ENCODE results near the gene ENAM.

ENAM gene

DNA sequence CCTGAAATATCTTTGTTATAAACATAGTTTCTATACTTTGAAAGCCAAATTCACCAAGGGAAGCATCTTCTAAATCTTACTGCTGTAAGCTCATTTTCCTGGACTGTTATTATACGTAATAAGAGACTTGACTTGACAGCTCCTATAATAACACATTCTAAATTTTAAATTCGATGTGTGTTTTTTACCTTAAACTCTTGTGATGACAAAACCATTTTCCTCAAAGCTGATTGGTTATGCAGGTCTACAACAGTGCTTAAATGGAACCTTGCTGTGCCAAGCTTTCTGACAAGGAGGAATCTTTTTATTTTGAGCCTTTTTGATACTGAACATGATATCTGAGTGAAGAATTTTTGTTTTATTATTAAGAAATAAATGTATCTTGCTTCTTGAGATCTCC lies at the start of gene ENAM:
ENAM (plus strand) TSS at position 301 of the 400 bp plus-strand sequence. CDS start 757 bp downstream, outside the sequence.
- no peak for DNase-seq

DNA sequence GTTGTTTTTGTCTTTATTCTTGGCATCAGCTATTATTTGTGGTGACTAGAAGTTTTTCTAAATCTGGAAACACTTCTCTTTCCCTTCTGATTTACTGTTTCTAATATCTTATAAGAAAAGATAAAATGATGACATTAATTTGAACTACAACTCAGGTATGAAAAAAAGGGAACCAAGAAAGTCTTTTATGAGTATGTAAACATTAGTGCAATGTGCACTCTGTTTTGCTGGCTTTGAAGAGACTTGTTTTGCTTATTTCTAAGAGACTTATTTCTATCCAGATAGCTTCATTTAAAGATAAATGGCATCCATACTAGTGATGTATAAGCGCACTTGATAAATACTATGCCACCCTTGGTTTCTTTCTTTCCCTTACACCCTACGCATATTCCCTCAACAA lies 46.6 kb upstream of the ENAM start:
- DNase-seq: no peak

DNA sequence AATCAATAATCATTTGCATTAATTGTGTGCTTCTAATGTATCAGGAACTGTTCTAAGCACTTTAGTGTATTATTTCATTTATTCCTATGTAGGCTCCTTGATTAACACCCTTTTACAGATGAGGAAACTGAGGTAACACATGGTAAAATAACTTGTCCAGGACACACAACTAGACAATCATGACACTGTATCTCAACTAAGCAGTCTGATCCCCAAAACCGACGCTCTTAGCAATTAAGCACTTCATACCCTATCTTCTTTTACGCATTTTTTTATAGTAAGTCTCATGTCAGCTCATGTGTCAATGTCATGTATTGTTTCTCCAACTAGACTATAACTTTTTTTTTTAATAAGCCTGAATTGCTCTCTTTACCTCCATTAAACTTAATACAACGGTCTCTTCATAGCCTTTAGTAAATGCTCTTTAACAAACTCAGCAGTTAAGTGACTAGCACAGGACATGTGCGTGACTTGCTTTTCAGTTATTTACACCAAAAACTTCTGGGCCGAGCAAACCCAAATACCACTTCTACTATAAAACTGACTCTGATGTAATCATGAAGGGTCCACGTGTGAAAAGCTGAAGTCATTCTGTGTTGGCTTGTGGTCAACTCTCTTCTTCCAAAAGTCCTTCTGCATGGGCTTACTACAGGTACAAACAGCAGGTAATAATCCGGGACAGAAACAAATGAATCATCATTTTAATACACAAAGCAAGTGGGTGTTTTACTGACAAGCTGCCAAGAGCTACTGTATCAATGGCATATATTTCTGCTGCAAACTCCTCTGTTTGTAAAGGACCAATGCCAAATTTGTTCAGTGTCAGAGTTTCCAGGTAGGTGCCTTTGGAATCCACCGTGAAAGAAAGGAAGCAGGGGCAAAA lies 44.4 kb upstream of the ENAM start:
- DNase-seq: no peak

GRCh38 chr4:70586841-70587240 lies 41.7 kb upstream of the ENAM start:
- no peak for DNase-seq

- no peak for DNase-seq
Measured at GRCh38 chr4:70589785-70590184, 38.8 kb upstream of the ENAM start.

DNA sequence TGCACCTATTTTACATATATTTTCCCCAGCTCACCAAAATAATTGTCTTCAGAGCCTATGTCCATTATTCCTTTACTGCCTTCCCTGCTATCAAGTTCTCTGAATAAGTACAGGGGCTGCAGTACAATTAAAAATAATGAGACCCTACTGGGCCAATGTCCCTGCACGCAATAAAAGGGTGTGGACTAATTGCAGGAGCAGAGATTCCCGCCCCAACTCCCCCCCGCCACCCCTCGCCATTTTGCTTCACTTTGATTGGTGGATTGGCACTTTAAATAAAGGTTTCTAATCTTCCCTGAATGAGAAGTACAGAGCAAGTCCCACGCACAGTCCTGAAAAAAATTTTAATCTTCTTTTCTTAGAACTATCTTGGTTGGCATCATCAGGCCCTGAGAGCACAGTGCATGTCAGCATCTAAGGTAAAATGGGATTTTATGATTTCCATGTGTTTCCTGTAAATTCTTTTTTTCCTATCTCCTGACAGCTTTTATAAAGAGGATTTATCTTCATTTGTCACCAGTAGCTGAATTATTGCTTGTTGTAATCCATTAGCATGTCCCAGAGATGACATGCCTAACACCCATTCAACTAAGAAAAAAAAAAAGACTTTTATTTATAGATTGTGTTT lies 36.5 kb upstream of the ENAM start, which contains the start of gene AMBN:
AMBN (plus strand) TSS at position 302 of the 628 bp plus-strand sequence; CDS start at position 405, 103 bp downstream.
- no peak for DNase-seq

GRCh38 chr4:70594196-70594595 lies 34.3 kb upstream of the ENAM start:
- no peak for DNase-seq

DNA sequence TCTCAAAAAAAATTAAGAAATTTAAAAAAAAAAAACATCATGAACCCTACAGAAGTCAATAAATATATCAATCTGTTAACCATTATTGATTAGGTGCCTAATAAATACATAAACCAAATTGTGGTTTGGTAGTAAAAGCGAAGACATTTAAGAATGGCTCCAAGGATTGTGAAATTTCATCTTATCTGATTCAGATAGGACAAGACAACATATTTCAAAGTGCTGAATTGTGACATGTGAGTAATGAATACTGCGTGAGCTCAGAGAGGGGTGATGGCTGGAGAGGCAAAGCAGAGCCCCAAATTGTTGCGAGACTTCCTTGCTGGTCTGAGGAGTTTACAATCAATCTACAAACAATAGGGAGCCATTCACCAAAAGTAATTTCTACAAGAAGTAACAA lies 28.2 kb upstream of the ENAM start:
- no peak for DNase-seq

- no peak for DNase-seq
Measured at GRCh38 chr4:70600977-70601376, 27.6 kb upstream of the ENAM start.

DNA sequence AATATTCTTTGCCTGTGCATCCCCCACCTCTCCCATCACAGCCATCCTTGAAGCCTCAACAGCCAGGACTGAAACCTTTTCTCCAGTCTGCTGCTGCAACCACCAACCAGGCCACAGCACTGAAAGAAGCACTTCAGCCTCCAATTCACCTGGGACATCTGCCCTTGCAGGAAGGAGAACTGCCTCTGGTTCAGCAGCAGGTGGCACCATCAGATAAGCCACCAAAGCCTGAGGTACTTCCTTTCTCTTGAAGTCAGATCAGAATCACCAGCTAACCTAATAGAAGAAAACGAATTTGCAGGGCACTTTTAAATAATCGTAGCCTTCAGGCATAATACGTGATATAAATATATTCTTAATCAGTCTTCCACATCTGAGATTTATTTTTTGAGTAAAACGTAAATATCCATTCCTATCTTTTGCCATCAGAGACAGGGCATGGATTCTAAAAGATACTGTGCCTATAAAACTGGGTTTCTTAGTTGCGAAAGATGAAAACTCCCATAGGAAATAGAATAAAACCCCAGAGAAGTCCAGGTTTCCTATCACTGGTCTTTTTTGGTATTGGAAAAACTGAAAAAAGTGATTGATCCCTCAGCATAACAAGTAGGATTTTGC lies 27.0 kb upstream of the ENAM start:
- DNase-seq: peak; percentile 64

GRCh38 chr4:70603856-70604255 lies 24.7 kb upstream of the ENAM start:
- DNase-seq: no peak

DNA sequence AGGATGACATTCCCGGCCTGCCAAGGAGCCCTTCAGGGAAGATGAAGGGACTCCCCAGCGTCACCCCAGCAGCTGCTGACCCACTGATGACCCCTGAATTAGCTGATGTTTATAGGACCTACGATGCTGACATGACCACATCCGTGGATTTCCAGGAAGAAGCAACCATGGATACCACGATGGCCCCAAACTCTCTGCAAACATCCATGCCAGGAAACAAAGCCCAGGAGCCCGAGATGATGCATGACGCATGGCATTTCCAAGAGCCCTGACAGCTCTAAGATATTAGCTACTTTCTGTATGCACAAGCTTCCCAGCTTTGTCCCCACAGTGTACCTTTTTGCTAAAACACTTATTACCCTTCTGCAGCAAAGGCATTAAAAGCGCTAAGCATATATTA lies 22.1 kb upstream of the ENAM start:
- DNase-seq: no peak

GRCh38 chr4:70607334-70607853 lies 21.1 kb upstream of the ENAM start:
- DNase-seq: no peak

- no peak for DNase-seq
Measured at GRCh38 chr4:70608324-70608723, 20.2 kb upstream of the ENAM start.

- no peak for DNase-seq
Measured at GRCh38 chr4:70613306-70614183, 15.0 kb upstream of the ENAM start.

DNA sequence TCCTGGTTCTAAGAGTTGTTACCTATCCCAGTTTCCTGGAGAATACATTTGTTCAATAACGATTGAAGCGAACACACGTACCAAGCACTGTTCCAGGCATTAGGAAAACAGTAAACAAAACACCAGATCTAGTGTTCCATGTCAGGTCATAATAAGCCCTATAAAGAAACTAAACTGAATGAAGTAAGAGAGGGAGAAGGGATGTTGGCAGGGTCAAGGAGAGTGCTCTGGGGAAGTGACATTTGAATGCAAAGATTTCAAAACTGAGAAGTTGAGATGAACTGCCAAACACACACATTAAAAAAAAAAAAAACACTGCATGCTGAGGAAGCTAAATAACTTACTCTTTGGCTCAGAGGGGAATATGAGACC lies 14.4 kb upstream of the ENAM start:
- DNase-seq: no peak

- DNase-seq: no peak
Measured at GRCh38 chr4:70619288-70619687, 9.3 kb upstream of the ENAM start.

DNA sequence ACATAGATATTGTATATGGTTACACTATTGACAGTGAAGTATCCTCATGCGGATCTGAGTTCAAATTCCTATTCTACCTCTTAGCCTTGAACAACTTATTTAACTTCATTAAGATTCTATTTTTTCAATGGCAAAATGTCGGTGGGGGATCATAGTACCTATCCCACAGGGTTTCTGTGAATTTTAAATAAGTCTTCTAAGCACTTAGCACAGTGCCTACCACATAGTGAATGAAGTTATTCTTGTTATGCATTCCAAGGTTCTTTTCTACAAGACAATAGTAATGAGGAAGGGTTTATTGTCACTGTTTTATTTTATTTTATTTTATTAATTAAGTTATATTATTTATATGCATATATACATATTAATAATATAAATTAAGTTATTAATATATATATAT lies 8.8 kb upstream of the ENAM start:
- DNase-seq: no peak

GRCh38 chr4:70623323-70623722 lies 5.2 kb upstream of the ENAM start:
- no peak for DNase-seq

- no peak for DNase-seq
Measured at GRCh38 chr4:70624226-70624793, 4.2 kb upstream of the ENAM start.

DNA sequence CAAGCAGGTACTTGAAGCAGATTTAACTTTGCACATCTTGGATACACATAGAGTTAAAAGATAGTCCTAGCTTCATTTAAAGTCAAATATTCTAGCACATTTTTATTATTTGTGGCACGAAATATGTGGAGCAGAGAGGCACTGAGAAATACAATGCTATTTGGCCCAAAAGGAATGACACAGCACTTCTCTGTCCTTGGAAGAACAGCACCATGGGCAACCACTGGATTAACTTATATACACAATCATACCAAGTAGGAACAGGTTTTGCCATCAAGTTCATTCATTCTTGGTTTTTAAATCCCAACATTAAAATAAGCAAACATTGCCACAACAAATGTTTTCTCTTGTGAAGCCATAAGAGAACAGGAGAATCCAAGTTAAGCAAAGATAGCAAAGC lies 924 bp upstream of the ENAM start:
- no peak for DNase-seq

- DNase-seq: no peak
Measured at GRCh38 chr4:70629469-70630090, 1.0 kb downstream of the ENAM start.

All from CD4-positive, alpha-beta T cell treated with Interleukin-4 for 4 hours (primary cell).